AG09319 (cell line): ENCODE results near the gene NUDT19.

Source experiments
- DNase-seq: peaks from one replicate; pipeline ENCODE4 v3.0.0-alpha.2; 2010; ENCODE audit warnings: low read depth; ENCODE audit errors: extremely low read depth
- CTCF ChIP-seq: IDR thresholded peaks from 2 replicates; pipeline ENCODE4 v1.5.1; 2011; ENCODE audit warnings: low read depth, mild to moderate bottlenecking, inconsistent platforms, low read length, moderate library complexity

NUDT19 gene

GRCh38 chr19:32748497-32748896, 56.9 kb downstream of the NUDT19 start:
- DNase-seq, result no peak
- no peak for TF ChIP-seq CTCF

GRCh38 chr19:32748948-32749347, 57.3 kb downstream of the NUDT19 start:
- no peak for TF ChIP-seq CTCF
- no peak for DNase-seq

DNA sequence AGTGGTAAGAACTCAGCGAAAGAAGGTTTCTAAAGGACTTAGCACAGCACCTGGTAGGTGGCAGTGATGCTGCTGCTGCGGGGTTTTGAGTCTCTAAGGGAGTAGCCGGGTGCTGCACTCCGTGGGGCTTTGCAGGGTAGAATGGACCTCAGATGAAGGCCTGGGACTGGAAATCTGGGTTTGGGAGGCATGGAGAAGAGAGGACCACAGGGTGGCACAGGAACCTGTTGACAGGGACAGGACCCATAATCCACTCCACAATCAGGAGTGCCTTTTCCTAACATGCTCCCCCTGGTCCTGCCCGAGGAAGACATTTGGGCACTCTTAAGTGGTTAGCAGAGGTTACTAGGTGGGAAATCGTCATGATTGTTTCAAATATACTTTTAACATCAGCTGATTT, 57.7 kb downstream of the NUDT19 start:
- no peak for TF ChIP-seq CTCF
- DNase-seq, result no peak

- no peak for DNase-seq
- TF ChIP-seq CTCF, result no peak
Measured at GRCh38 chr19:32750441-32751055, 58.9 kb downstream of the NUDT19 start.

DNA sequence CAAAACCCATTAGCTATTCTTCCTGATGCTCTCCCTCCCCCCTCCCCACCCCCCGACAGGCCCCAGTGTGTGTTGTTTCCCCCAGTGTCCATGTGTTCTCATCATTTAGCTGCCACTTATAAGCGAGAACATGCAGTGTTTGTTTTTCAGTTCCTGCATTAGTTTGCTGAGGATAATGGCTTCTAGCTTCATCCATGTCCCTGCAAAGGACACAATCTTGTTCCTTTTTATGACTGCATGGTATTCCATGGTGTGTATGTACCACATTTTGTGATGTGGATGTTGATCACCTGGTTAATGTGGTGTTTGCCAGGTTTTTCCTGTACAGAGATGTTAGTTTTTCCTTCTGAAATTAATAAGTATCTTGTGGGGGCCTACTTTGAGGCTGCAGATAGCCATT, 59.4 kb downstream of the NUDT19 start:
- DNase-seq, result no peak
- TF ChIP-seq CTCF, result no peak

DNA sequence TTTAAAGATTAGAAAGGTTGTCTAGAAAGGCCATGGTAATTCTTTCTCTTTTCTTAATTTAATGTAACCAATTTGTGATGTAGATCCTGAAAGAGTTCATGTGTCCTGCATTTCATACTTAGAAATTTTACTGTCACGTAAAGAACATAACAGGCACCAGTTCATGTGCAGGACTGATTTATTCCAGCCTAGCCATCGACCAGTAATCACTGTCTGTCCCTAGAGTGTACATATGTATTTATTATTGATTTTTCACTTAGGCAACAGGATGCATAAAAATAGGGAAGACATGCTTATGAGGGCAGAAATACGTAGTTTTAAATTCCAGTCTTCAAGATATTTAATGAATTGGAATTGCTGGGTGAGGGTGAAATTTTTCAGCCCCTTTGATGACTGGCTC, 65.6 kb downstream of the NUDT19 start:
- TF ChIP-seq CTCF, result no peak
- DNase-seq, result no peak
